GM12864 (cell line): ENCODE data around the gene PPM1K.
"Not testable (repeated sequence)": the region's sequence is repeated elsewhere in the genome, so short reads cannot be mapped to it uniquely, and the experiment has no call there.

Experiments
- DNase-seq: peaks from one replicate; pipeline ENCODE4 v3.0.0-alpha.2; 2011; ENCODE audit warnings: low read depth
- H3K4me3 ChIP-seq: 2 replicates; pipeline ENCODE4 v1.5.1; 2011; ENCODE audit warnings: mild to moderate bottlenecking, low read depth, low read length, control low read depth
- CTCF ChIP-seq: IDR thresholded peaks from 2 replicates; pipeline ENCODE4 v1.5.1; 2011; ENCODE audit warnings: low read depth, mild to moderate bottlenecking, moderate library complexity, low read length, control low read depth, inconsistent platforms; ENCODE audit errors: missing control alignments

Gene PPM1K

GRCh38 chr4:88315460-88316017 is 31.2 kb upstream of the PPM1K start:
- no peak for TF ChIP-seq CTCF
- no peak for DNase-seq
- H3K4me3 ChIP-seq = no peak overlapping the region

- not testable (repeated sequence) for DNase-seq, H3K4me3 ChIP-seq
Measured at GRCh38 chr4:88313088-88313624, 28.8 kb upstream of the PPM1K start.

GRCh38 chr4:88308587-88308986 is 24.2 kb upstream of the PPM1K start:
- H3K4me3 ChIP-seq = no peak overlapping the region
- TF ChIP-seq CTCF = no peak
- no peak for DNase-seq

GRCh38 chr4:88297725-88298454 is 13.5 kb upstream of the PPM1K start:
- DNase-seq = no peak
- no peak for TF ChIP-seq CTCF

GRCh38 chr4:88297212-88297516 is 12.8 kb upstream of the PPM1K start:
- no peak for DNase-seq
- no peak for TF ChIP-seq CTCF
- no peak overlapping the region for H3K4me3 ChIP-seq

More at GRCh38 chr4:88297725-88298454, 13.5 kb upstream of the PPM1K start:
- H3K4me3 ChIP-seq = no peak overlapping the region

GRCh38 chr4:88296413-88297211 is 12.3 kb upstream of the PPM1K start:
- H3K4me3 ChIP-seq = no peak overlapping the region
- TF ChIP-seq CTCF = no peak
- DNase-seq = no peak

- no peak for DNase-seq
- no peak for TF ChIP-seq CTCF
- H3K4me3 ChIP-seq = no peak overlapping the region
Measured at GRCh38 chr4:88295656-88296055, 11.3 kb upstream of the PPM1K start.
